HepG2 (cell line): ENCODE measurements around the gene CD2AP.

Experiments used
- ATF7-NPFF ChIP-seq: sonication (generic); formaldehyde crosslinking; IDR thresholded peaks from 2 replicates; pipeline ENCODE4 v1.8.1; 2023; ENCODE audit warnings: mild to moderate bottlenecking, low read depth, missing genetic modification reagents, moderate library complexity
- ELF1 ChIP-seq: sonication (generic); formaldehyde crosslinking; IDR thresholded peaks from 2 replicates; pipeline ENCODE4 v1.4.0; 2020; ENCODE audit warnings: missing genetic modification reagents
- EZH2 ChIP-seq: conservative IDR thresholded peaks from 2 replicates; pipeline ENCODE4 v1.6.1; 2012; ENCODE audit warnings: mild to moderate bottlenecking, low read depth, low read length, moderate library complexity
- GTF2F1 ChIP-seq: fragments of 150-350 bp; IDR thresholded peaks from 2 replicates; pipeline ENCODE4 v1.6.1; 2014; ENCODE audit warnings: low read length
- HCFC1 ChIP-seq: fragments of 150-350 bp; IDR thresholded peaks from 2 replicates; pipeline ENCODE4 v1.6.1; 2014; ENCODE audit warnings: low read depth, low read length
- RBM39 ChIP-seq: fragments of 200-400 bp; formaldehyde crosslinking; IDR thresholded peaks from one replicate; pipeline ENCODE4 v1.6.1; 2018; ENCODE audit warnings: antibody characterized with exemption, mild to moderate bottlenecking, low read depth, low read length; ENCODE audit not compliant: poor library complexity, severe bottlenecking
- ZBTB46 ChIP-seq: sonication (generic); formaldehyde crosslinking; IDR thresholded peaks from 2 replicates; pipeline ENCODE4 v1.4.0; 2020; ENCODE audit warnings: mild to moderate bottlenecking, missing genetic modification reagents, borderline replicate concordance
- ZNF501 ChIP-seq: sonication (generic); formaldehyde crosslinking; IDR thresholded peaks from 2 replicates; pipeline ENCODE4 v1.5.1; 2020; ENCODE audit warnings: mild to moderate bottlenecking, moderate library complexity, missing genetic modification reagents
- ZNF639 ChIP-seq: conservative IDR thresholded peaks from 2 replicates; pipeline ENCODE4 v1.6.1; 2018; ENCODE audit warnings: missing genetic modification reagents
- TF ChIP-seq, protein P1 (sequence below): sonication (generic); formaldehyde crosslinking; IDR thresholded peaks from 2 replicates; pipeline ENCODE4 v1.4.0; 2020; ENCODE audit warnings: missing genetic modification reagents
- TF ChIP-seq, protein P2 (sequence below): sonication (generic); formaldehyde crosslinking; IDR thresholded peaks from 2 replicates; pipeline ENCODE4 v1.5.0; 2020; ENCODE audit warnings: mild to moderate bottlenecking, missing genetic modification reagents, moderate library complexity

GRCh38 chr6:47595785-47596184, 118.2 kb downstream of the CD2AP start:
- TF ChIP-seq, protein P1, sequence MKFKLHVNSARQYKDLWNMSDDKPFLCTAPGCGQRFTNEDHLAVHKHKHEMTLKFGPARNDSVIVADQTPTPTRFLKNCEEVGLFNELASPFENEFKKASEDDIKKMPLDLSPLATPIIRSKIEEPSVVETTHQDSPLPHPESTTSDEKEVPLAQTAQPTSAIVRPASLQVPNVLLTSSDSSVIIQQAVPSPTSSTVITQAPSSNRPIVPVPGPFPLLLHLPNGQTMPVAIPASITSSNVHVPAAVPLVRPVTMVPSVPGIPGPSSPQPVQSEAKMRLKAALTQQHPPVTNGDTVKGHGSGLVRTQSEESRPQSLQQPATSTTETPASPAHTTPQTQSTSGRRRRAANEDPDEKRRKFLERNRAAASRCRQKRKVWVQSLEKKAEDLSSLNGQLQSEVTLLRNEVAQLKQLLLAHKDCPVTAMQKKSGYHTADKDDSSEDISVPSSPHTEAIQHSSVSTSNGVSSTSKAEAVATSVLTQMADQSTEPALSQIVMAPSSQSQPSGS (CRISPR knock-in tag), result no peak
- TF ChIP-seq HCFC1 (no peak), ELF1 (CRISPR knock-in tag) (no peak), GTF2F1 (no peak), ZNF501 (CRISPR knock-in tag) (no peak), RBM39 (no peak), EZH2 (no peak), ZNF639 (CRISPR knock-in tag) (no peak), ATF7-NPFF (CRISPR knock-in tag) (no peak), ZBTB46 (CRISPR knock-in tag) (no peak)
- TF ChIP-seq, protein P2, sequence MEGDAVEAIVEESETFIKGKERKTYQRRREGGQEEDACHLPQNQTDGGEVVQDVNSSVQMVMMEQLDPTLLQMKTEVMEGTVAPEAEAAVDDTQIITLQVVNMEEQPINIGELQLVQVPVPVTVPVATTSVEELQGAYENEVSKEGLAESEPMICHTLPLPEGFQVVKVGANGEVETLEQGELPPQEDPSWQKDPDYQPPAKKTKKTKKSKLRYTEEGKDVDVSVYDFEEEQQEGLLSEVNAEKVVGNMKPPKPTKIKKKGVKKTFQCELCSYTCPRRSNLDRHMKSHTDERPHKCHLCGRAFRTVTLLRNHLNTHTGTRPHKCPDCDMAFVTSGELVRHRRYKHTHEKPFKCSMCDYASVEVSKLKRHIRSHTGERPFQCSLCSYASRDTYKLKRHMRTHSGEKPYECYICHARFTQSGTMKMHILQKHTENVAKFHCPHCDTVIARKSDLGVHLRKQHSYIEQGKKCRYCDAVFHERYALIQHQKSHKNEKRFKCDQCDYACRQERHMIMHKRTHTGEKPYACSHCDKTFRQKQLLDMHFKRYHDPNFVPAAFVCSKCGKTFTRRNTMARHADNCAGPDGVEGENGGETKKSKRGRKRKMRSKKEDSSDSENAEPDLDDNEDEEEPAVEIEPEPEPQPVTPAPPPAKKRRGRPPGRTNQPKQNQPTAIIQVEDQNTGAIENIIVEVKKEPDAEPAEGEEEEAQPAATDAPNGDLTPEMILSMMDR (CRISPR knock-in tag), result no peak
